Stimulated activated naive B cell treated with anti-CD40 and anti-IgM and Interleukin-4, amounts not matched to agents 10 μg/mL and 1 μg/mL and 100 μg/mL, for 72 hours (primary cell): ENCODE data around the gene NACC2.
A peak's percentile ranks its signal among the peaks of the same experiment; 100 is the strongest.

Experiments used
- ATAC-seq, 2 donors: fragments of 150-1000 bp; cut with Tn5 transposase; replicated peaks; 2 replicates each; pipeline ENCODE4 v1.10.0; 2021; ENCODE audit warnings: moderate library complexity in 1 of 2
- DNase-seq: peaks from one replicate; pipeline ENCODE4 v3.0.0; 2021
- H3K27ac Mint-ChIP-seq: one replicate; pipeline ENCODE4 v1.8.0; 2022; ENCODE audit warnings: mild to moderate bottlenecking, mixed read lengths
- H3K27me3 Mint-ChIP-seq, 2 donors: one replicate each; pipeline ENCODE4 v1.8.0; 2022; ENCODE audit warnings: mixed read lengths in 2 of 2
- H3K36me3 Mint-ChIP-seq, 2 donors: one replicate each; pipeline ENCODE4 v1.8.0; 2022; ENCODE audit warnings: mixed read lengths in 2 of 2, mild to moderate bottlenecking in 1 of 2
- H3K4me1 Mint-ChIP-seq, 2 donors: one replicate each; pipeline ENCODE4 v1.8.0; 2022; ENCODE audit warnings: mixed read lengths in 2 of 2, mild to moderate bottlenecking in 1 of 2
- H3K4me3 Mint-ChIP-seq, 2 donors: one replicate each; pipeline ENCODE4 v1.8.0; 2022; ENCODE audit warnings: mild to moderate bottlenecking in 2 of 2, mixed read lengths in 2 of 2, moderate library complexity in 1 of 2
- H3K9me3 Mint-ChIP-seq, 2 donors: one replicate each; pipeline ENCODE4 v1.8.0; 2022; ENCODE audit warnings: mixed read lengths in 2 of 2, mild to moderate bottlenecking in 1 of 2

NACC2 gene

DNA sequence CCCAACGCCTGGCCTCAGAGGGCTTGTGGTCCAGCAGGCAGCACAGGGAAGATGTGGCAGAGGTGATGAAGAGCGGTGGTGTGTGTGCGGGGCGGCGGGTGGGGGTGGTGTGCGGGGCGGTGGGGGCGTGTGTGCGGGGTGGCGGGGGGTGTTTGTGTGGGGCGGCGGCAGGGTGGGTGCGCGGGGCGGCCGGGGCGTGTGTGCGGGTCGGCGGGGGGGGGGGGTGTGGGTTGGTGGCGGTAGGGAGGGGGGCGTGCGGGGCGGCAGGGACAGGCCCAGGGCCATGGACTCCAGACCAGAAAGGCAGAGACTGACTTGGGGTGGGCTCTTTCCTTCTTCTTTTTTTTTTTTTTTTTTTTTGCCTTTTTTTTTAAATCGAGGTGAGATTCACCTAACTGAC is 4.5 kb upstream of the NACC2 start:
- no peak for DNase-seq
- Mint-ChIP-seq H3K36me3 (no peaks in the 10 kb centered on the region), H3K27ac (no peak overlapping the region), H3K4me1 (peaks cover 0 to 3% of the 10 kb centered on the region in 2 donors), H3K4me3 (no peak overlapping the region), H3K9me3 (no peaks in the 10 kb centered on the region), H3K27me3 (peaks cover 36 to 60% of the 10 kb centered on the region in 2 donors)
- no peak for ATAC-seq

- Mint-ChIP-seq H3K4me1 (peaks cover 3 to 6% of the 10 kb centered on the region in 2 donors), H3K4me3 (no peak overlapping the region), H3K9me3 (no peaks in the 10 kb centered on the region), H3K27me3 (peaks cover 37 to 61% of the 10 kb centered on the region in 2 donors), H3K27ac (no peak overlapping the region), H3K36me3 (no peaks in the 10 kb centered on the region)
- ATAC-seq (no peak), DNase-seq (no peak)
Observed at GRCh38 chr9:136098844-136099243, 3.8 kb upstream of the NACC2 start.

GRCh38 chr9:136098210-136098609 is 3.1 kb upstream of the NACC2 start:
- H3K4me1 Mint-ChIP-seq = peaks cover 3 to 11% of the 10 kb centered on the region in 2 donors
- no peak overlapping the region for H3K4me3 Mint-ChIP-seq
- H3K27me3 Mint-ChIP-seq = peaks cover 37 to 62% of the 10 kb centered on the region in 2 donors
- ATAC-seq = no peak
- H3K27ac Mint-ChIP-seq = no peak overlapping the region
- no peak for DNase-seq
- H3K9me3 Mint-ChIP-seq = no peaks in the 10 kb centered on the region
- no peaks in the 10 kb centered on the region for H3K36me3 Mint-ChIP-seq

DNA sequence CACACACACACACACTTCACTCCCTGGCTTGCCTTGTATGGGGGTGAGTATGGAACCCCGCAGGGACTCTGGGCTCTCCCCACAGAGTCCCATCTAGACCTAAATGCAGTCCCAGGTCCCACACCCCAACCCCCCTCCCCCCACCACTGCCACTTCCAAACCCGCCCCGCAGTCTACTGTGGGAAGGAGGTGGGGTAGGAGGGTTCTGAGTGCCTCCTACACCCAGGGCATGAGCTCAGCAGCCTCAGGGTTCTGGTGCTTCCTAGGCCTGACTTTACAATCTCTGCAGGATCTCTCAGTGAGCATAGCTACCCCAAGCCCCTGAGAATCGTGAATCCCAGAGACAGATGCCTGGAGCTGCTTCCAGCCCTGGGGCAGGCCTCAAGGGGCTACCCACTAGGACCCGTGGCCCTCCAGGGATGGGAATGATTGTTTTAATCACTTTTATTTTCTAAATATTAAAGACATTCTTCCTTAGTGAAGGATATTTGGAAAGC is 1.5 kb upstream of the NACC2 start:
- Mint-ChIP-seq H3K36me3 (no peaks in the 10 kb centered on the region), H3K4me1 (peaks cover 3 to 11% of the 10 kb centered on the region in 2 donors)

GRCh38 chr9:136093995-136094881 is 851 bp downstream of the NACC2 start:
- peak overlapping the region; percentile 20 for H3K27ac Mint-ChIP-seq
- ATAC-seq = peak; percentile 53 to 61

More for the DNA sequence above, 1.5 kb upstream of the NACC2 start:
- no peak for ATAC-seq
- DNase-seq = no peak
- Mint-ChIP-seq H3K4me3 (peak overlapping the region in 1 of 2 donors; percentile 61), H3K9me3 (no peaks in the 10 kb centered on the region), H3K27ac (no peak overlapping the region), H3K27me3 (peaks cover 49 to 66% of the 10 kb centered on the region in 2 donors)

DNA sequence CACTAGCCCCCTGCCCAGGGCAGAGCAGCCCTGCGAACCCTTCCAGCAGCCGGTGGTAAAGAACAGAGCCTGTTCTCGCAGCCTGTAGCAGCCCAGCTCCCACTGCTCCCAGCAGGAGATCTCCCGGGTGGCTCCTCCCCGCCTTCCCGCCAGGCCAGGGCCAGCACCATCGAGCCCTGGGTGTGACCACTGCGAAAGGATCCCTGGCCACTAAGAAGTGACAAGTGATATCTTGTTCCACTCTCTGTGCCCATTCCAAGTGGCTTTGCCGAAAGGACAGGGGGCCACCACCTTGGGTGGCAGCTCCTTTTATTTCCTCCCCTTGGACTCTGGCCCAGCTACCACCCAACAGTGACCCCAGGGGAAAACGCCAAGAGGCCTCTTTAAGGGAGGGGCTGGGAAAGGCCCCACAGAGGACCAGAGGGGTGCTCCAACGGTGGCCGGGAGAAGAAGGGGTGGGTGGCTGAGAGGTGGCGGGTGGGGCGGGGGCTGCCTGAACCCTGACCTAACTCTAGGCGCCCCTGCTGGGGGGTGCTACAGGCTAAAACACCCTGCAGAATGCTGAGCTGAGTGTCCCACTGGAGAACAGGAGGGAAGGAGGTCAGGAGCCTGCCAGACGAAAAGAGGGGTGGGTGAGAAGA is 1.6 kb downstream of the NACC2 start:
- Mint-ChIP-seq H3K27me3 (peaks cover 42 to 58% of the 10 kb centered on the region in 2 donors), H3K4me3 (peak overlapping the region; percentile 48 to 81), H3K9me3 (no peaks in the 10 kb centered on the region), H3K36me3 (no peaks in the 10 kb centered on the region), H3K4me1 (peaks cover 2 to 11% of the 10 kb centered on the region in 2 donors), H3K27ac (no peak overlapping the region)
- ATAC-seq (no peak), DNase-seq (no peak)

More at GRCh38 chr9:136093995-136094881, 851 bp downstream of the NACC2 start:
- Mint-ChIP-seq H3K4me1 (peaks cover 3 to 11% of the 10 kb centered on the region in 2 donors), H3K36me3 (no peaks in the 10 kb centered on the region), H3K27me3 (peaks cover 50 to 65% of the 10 kb centered on the region in 2 donors), H3K9me3 (no peaks in the 10 kb centered on the region), H3K4me3 (peak overlapping the region; percentile 66 to 81)
- DNase-seq = no peak

GRCh38 chr9:136092741-136093140 is 2.3 kb downstream of the NACC2 start:
- H3K9me3 Mint-ChIP-seq = no peaks in the 10 kb centered on the region
- no peak overlapping the region for H3K27ac Mint-ChIP-seq
- peak overlapping the region in 1 of 2 donors; percentile 46 for H3K4me3 Mint-ChIP-seq
- no peaks in the 10 kb centered on the region for H3K36me3 Mint-ChIP-seq
- no peak for DNase-seq
- H3K27me3 Mint-ChIP-seq = peaks cover 35 to 58% of the 10 kb centered on the region in 2 donors
- peaks cover 0 to 11% of the 10 kb centered on the region in 2 donors for H3K4me1 Mint-ChIP-seq
- ATAC-seq = no peak

DNA sequence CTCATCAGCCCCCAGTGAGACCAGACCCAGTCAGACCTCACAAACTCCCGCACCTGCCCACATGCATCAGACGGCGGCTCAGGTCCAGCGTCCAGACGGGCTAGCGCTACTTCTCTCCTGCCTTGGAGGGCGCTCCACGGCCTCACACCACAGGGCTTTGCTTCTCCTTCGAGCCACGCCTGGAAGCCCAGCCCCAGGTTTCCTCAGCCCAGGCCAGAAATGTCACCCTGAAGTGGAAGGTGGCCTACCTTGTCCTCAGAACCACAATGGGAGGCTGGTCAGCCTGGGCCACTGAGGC is 2.8 kb downstream of the NACC2 start:
- H3K4me3 Mint-ChIP-seq = no peak overlapping the region
- ATAC-seq = no peak
- H3K27ac Mint-ChIP-seq = no peak overlapping the region
- peaks cover 0 to 11% of the 10 kb centered on the region in 2 donors for H3K4me1 Mint-ChIP-seq
- peaks cover 30 to 58% of the 10 kb centered on the region in 2 donors for H3K27me3 Mint-ChIP-seq
- H3K9me3 Mint-ChIP-seq = no peaks in the 10 kb centered on the region
- no peaks in the 10 kb centered on the region for H3K36me3 Mint-ChIP-seq
- no peak for DNase-seq

GRCh38 chr9:136091582-136092352 is 3.3 kb downstream of the NACC2 start:
- no peaks in the 10 kb centered on the region for H3K9me3 Mint-ChIP-seq
- ATAC-seq (no peak), DNase-seq (no peak)
- H3K4me3 Mint-ChIP-seq = no peak overlapping the region
- peaks cover 33 to 60% of the 10 kb centered on the region in 2 donors for H3K27me3 Mint-ChIP-seq
- H3K27ac Mint-ChIP-seq = no peak overlapping the region
- H3K4me1 Mint-ChIP-seq = peaks cover 0 to 11% of the 10 kb centered on the region in 2 donors
- no peaks in the 10 kb centered on the region for H3K36me3 Mint-ChIP-seq

DNA sequence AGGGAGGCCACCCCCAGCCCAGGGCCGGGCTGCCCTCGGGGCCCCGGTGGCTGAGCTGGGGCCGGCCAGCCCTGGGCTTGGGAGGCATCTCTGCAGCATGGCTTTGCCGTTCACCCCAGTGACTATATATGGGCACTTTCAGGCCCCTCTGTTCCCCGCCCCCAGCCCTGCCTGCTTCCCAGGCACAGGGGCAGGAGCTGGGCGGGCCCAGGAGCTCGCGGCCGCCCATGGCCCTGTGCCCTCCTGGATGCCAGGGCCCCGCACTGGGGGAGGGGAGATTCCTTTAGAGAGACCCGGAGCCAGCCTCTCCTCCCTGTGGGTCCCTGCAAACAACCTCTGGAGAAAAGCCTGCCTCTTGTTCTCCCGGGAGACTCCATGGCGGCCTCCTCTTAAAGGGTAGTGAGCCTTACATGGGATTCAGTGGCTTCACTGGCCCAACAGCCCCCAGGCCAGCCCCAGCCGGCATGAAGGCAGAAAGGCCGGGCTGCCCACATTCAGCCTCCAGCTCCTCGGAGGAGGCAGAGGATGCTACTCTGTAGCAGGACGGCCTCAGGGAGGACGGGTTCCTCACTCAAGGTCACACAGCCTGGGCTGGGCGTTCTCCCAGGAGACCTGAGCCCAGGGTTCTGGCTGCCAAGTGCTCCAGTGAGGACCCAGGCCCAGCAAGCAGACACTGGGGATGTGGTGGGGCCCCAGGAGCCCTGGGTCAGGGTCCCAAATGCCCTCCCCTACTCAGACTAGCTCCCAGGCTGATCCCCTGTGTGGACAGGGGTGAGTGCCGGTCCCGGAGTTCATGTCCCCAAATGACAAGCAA is 4.1 kb downstream of the NACC2 start:
- Mint-ChIP-seq H3K36me3 (no peaks in the 10 kb centered on the region), H3K4me1 (peaks cover 0 to 11% of the 10 kb centered on the region in 2 donors), H3K27me3 (peaks cover 32 to 59% of the 10 kb centered on the region in 2 donors), H3K4me3 (no peak overlapping the region), H3K27ac (no peak overlapping the region), H3K9me3 (no peaks in the 10 kb centered on the region)
- ATAC-seq (no peak), DNase-seq (no peak)

- no peak for DNase-seq
Observed at GRCh38 chr9:136090056-136090735, 4.9 kb downstream of the NACC2 start.

DNA sequence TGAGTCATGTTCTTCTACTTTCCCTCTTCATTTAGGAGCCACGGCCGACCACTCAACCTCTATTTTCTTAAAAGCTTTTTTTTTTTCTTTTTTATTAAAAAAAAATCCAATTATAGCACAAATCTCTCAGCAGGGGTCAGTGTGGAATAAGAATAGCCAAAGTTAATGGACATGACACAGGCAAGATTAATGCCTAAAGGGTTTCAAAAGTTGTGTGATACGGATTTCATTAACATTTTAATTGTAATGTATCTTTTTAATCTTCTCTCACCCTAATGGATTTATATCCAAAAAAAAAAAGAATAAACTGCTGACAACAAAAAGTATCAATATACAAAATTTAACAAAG is 5.4 kb downstream of the NACC2 start:
- no peak overlapping the region for H3K27ac Mint-ChIP-seq
- H3K9me3 Mint-ChIP-seq = no peaks in the 10 kb centered on the region
- ATAC-seq (no peak), DNase-seq (no peak)
- no peak overlapping the region for H3K4me3 Mint-ChIP-seq
- H3K36me3 Mint-ChIP-seq = no peaks in the 10 kb centered on the region
- H3K4me1 Mint-ChIP-seq = peaks cover under 1 to 12% of the 10 kb centered on the region in 2 donors
- H3K27me3 Mint-ChIP-seq = peaks cover 32 to 60% of the 10 kb centered on the region in 2 donors

More at GRCh38 chr9:136090056-136090735, 4.9 kb downstream of the NACC2 start:
- ATAC-seq = no peak
- peaks cover 0 to 11% of the 10 kb centered on the region in 2 donors for H3K4me1 Mint-ChIP-seq
- H3K27ac Mint-ChIP-seq = no peak overlapping the region
- no peaks in the 10 kb centered on the region for H3K36me3 Mint-ChIP-seq
- peaks cover 32 to 59% of the 10 kb centered on the region in 2 donors for H3K27me3 Mint-ChIP-seq
- no peak overlapping the region for H3K4me3 Mint-ChIP-seq
- no peaks in the 10 kb centered on the region for H3K9me3 Mint-ChIP-seq
